ENCODE results near the gene CTIF.

Gene CTIF

DNA sequence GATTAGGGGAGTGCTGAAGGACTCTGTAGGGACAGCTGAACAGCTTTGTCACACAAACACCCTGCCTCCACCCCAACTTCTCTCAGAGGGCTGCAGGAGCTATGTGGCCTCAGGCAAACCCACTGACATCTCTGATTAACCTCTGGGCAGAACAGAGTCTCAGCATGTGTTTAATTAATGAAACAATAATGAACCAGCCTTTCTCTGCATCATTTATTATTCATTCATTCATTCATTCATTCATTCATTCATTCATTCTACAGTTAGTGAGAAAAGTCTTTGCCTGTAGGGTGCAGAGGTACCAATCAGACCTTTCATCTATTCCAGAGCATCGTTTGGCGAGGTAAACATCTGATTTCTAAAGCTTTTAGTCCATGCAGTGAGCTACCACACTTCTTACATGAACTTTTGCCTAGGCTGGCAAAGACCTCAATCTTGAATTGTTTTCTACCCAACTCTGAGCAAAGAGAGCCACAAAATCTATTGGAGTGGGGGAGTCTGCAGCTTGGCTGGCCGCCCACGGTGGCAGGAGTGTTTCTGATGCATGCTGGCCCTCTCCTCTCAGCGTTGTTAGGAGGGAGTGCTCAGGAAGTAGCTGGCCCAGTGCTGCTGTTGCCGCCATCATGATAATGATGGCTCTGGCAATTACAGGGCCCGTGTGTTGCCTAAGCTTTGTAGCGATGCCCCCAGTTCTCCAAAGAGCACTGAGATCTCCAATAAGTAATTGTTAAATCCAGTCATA, 213.1 kb downstream of the CTIF start:
- H3K27me3 ChIP-seq (replicated peaks in 2 of 5; ENCODE audit: control insufficient read depth in 4 of 5, insufficient read depth in 5 of 5, low read length in 4 of 5): no peaks in the 10 kb centered on the region
- CTCF ChIA-PET: interaction anchor here (1.1 to 1.5 kb wide), 2 partner anchors 13 to 15 kb away, joined by 3 to 4 read pairs; no protein-coding TSS in a partner anchor
- no peaks in the 10 kb centered on the region for H3K36me3 ChIP-seq (ENCODE audit: control insufficient read depth in 4 of 4, insufficient read depth in 4 of 4, low read length in 3 of 4)
- WGBS (ENCODE audit: insufficient coverage): 88% methylated on average over 8 of the region's 8 CpGs
- H3K9me3 ChIP-seq (ENCODE audit: control extremely low read depth in 1 of 5, control insufficient read depth in 4 of 5, insufficient read depth in 2 of 5, low read depth in 1 of 5, low read length in 4 of 5): peaks cover 0 to 2% (median 0%) of the 10 kb centered on the region in 5 experiments
- no peak for DNase-seq
- H3K27ac ChIP-seq (ENCODE audit: insufficient read depth in 1 of 2, low read depth in 1 of 2, low read length in 2 of 2, poor library complexity in 1 of 2, severe bottlenecking in 2 of 2): no peak overlapping the region
- H3K4me1 ChIP-seq (ENCODE audit: control extremely low read depth in 1 of 4, control insufficient read depth in 4 of 4, insufficient read depth in 4 of 4, low read length in 3 of 4): peaks cover 0 to 15% (median 13%) of the 10 kb centered on the region in 4 experiments
- POLR2A ChIA-PET: no interaction called here
- H3K4me3 ChIP-seq (ENCODE audit: control insufficient read depth in 1 of 7, extremely low read depth in 1 of 7, insufficient read depth in 4 of 7, low read depth in 2 of 7, low read length in 6 of 7): no peak overlapping the region

GRCh38 chr18:48752478-48752877, 213.6 kb downstream of the CTIF start:
- Histone ChIP-seq H3K27ac (ENCODE audit: insufficient read depth in 1 of 2, low read depth in 1 of 2, low read length in 2 of 2, poor library complexity in 1 of 2, severe bottlenecking in 2 of 2) (no peak overlapping the region), H3K27me3 (replicated peaks in 2 of 5; ENCODE audit: control insufficient read depth in 4 of 5, insufficient read depth in 5 of 5, low read length in 4 of 5) (no peaks in the 10 kb centered on the region), H3K4me3 (ENCODE audit: control insufficient read depth in 1 of 7, extremely low read depth in 1 of 7, insufficient read depth in 4 of 7, low read depth in 2 of 7, low read length in 6 of 7) (no peak overlapping the region), H3K9me3 (ENCODE audit: control extremely low read depth in 1 of 5, control insufficient read depth in 4 of 5, insufficient read depth in 2 of 5, low read depth in 1 of 5, low read length in 4 of 5) (peaks cover 0 to 2% (median 0%) of the 10 kb centered on the region in 5 experiments), H3K4me1 (ENCODE audit: control extremely low read depth in 1 of 4, control insufficient read depth in 4 of 4, insufficient read depth in 4 of 4, low read length in 3 of 4) (peaks cover 0 to 15% (median 13%) of the 10 kb centered on the region in 4 experiments), H3K36me3 (ENCODE audit: control insufficient read depth in 4 of 4, insufficient read depth in 4 of 4, low read length in 3 of 4) (no peaks in the 10 kb centered on the region)
- POLR2A ChIA-PET: no interaction called here
- DNase-seq: no peak
- 99% methylated on average over 7 of the region's 8 CpGs for WGBS (ENCODE audit: insufficient coverage)
- CTCF ChIA-PET: interaction anchor here (1.1 to 1.5 kb wide), 2 partner anchors 13 to 14 kb away, joined by 3 to 4 read pairs; no protein-coding TSS in a partner anchor

- no peak overlapping the region for H3K27ac ChIP-seq (ENCODE audit: insufficient read depth in 1 of 2, low read depth in 1 of 2, low read length in 2 of 2, poor library complexity in 1 of 2, severe bottlenecking in 2 of 2)
- H3K4me1 ChIP-seq (ENCODE audit: control extremely low read depth in 1 of 4, control insufficient read depth in 4 of 4, insufficient read depth in 4 of 4, low read length in 3 of 4): peaks cover 0 to 15% (median 13%) of the 10 kb centered on the region in 4 experiments
- ChIA-PET POLR2A (no interaction called here), CTCF (no interaction called here)
- peaks cover 0 to 2% (median 0%) of the 10 kb centered on the region in 5 experiments for H3K9me3 ChIP-seq (ENCODE audit: control extremely low read depth in 1 of 5, control insufficient read depth in 4 of 5, insufficient read depth in 2 of 5, low read depth in 1 of 5, low read length in 4 of 5)
- no peak for DNase-seq
- no peaks in the 10 kb centered on the region for H3K27me3 ChIP-seq (replicated peaks in 2 of 5; ENCODE audit: control insufficient read depth in 4 of 5, insufficient read depth in 5 of 5, low read length in 4 of 5)
- H3K4me3 ChIP-seq (ENCODE audit: control insufficient read depth in 1 of 7, extremely low read depth in 1 of 7, insufficient read depth in 4 of 7, low read depth in 2 of 7, low read length in 6 of 7): no peak overlapping the region
- H3K36me3 ChIP-seq (ENCODE audit: control insufficient read depth in 4 of 4, insufficient read depth in 4 of 4, low read length in 3 of 4): no peaks in the 10 kb centered on the region
- 94% methylated on average over 5 of the region's 8 CpGs for WGBS (ENCODE audit: insufficient coverage)
Observed at GRCh38 chr18:48752928-48753327, 214.1 kb downstream of the CTIF start.

DNA sequence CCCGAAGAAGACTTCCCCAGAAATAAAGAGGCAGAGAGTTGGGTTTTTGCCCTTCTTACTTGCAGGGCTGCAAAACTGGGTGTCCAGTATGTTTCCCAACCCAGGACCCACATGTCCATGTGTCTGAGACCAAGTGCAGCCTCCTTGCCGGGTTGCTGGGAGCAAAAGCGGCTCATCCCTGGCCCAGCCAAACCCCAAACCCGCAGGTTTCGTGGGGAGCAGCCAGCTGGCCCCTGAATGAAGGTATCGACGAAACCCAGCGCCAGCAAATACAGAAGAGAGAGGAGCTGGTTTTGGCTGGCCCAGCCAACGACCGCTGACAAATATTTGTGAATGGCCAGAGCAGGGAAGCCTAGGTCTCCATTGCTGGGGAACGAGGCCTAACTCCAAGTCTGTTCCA, 214.9 kb downstream of the CTIF start:
- Histone ChIP-seq H3K27me3 (replicated peaks in 2 of 5; ENCODE audit: control insufficient read depth in 4 of 5, insufficient read depth in 5 of 5, low read length in 4 of 5) (no peaks in the 10 kb centered on the region), H3K4me3 (ENCODE audit: control insufficient read depth in 1 of 7, extremely low read depth in 1 of 7, insufficient read depth in 4 of 7, low read depth in 2 of 7, low read length in 6 of 7) (no peak overlapping the region), H3K4me1 (ENCODE audit: control extremely low read depth in 1 of 4, control insufficient read depth in 4 of 4, insufficient read depth in 4 of 4, low read length in 3 of 4) (peaks cover 0 to 15% (median 13%) of the 10 kb centered on the region in 4 experiments), H3K27ac (ENCODE audit: insufficient read depth in 1 of 2, low read depth in 1 of 2, low read length in 2 of 2, poor library complexity in 1 of 2, severe bottlenecking in 2 of 2) (no peak overlapping the region), H3K36me3 (ENCODE audit: control insufficient read depth in 4 of 4, insufficient read depth in 4 of 4, low read length in 3 of 4) (peaks cover 0 to 2% (median under 1%) of the 10 kb centered on the region in 4 experiments), H3K9me3 (ENCODE audit: control extremely low read depth in 1 of 5, control insufficient read depth in 4 of 5, insufficient read depth in 2 of 5, low read depth in 1 of 5, low read length in 4 of 5) (peaks cover 0 to 2% (median 0%) of the 10 kb centered on the region in 5 experiments)
- no peak for DNase-seq
- over 99% methylated on average over 10 of the region's 11 CpGs for WGBS (ENCODE audit: insufficient coverage)
- ChIA-PET CTCF (no interaction called here), POLR2A (no interaction called here)

GRCh38 chr18:48754559-48754958, 215.7 kb downstream of the CTIF start:
- H3K27me3 ChIP-seq (replicated peaks in 2 of 5; ENCODE audit: control insufficient read depth in 4 of 5, insufficient read depth in 5 of 5, low read length in 4 of 5): no peaks in the 10 kb centered on the region
- no peak overlapping the region for H3K4me3 ChIP-seq (ENCODE audit: control insufficient read depth in 1 of 7, extremely low read depth in 1 of 7, insufficient read depth in 4 of 7, low read depth in 2 of 7, low read length in 6 of 7)
- H3K9me3 ChIP-seq (ENCODE audit: control extremely low read depth in 1 of 5, control insufficient read depth in 4 of 5, insufficient read depth in 2 of 5, low read depth in 1 of 5, low read length in 4 of 5): peaks cover 0 to 2% (median 0%) of the 10 kb centered on the region in 5 experiments
- peaks cover 0 to 6% (median under 1%) of the 10 kb centered on the region in 4 experiments for H3K36me3 ChIP-seq (ENCODE audit: control insufficient read depth in 4 of 4, insufficient read depth in 4 of 4, low read length in 3 of 4)
- ChIA-PET POLR2A (no interaction called here), CTCF (no interaction called here)
- H3K27ac ChIP-seq (ENCODE audit: insufficient read depth in 1 of 2, low read depth in 1 of 2, low read length in 2 of 2, poor library complexity in 1 of 2, severe bottlenecking in 2 of 2): no peak overlapping the region
- DNase-seq: no peak
- 97% methylated on average over 5 of the region's 5 CpGs for WGBS (ENCODE audit: insufficient coverage)
- peaks cover 0 to 13% (median 12%) of the 10 kb centered on the region in 4 experiments for H3K4me1 ChIP-seq (ENCODE audit: control extremely low read depth in 1 of 4, control insufficient read depth in 4 of 4, insufficient read depth in 4 of 4, low read length in 3 of 4)

DNA sequence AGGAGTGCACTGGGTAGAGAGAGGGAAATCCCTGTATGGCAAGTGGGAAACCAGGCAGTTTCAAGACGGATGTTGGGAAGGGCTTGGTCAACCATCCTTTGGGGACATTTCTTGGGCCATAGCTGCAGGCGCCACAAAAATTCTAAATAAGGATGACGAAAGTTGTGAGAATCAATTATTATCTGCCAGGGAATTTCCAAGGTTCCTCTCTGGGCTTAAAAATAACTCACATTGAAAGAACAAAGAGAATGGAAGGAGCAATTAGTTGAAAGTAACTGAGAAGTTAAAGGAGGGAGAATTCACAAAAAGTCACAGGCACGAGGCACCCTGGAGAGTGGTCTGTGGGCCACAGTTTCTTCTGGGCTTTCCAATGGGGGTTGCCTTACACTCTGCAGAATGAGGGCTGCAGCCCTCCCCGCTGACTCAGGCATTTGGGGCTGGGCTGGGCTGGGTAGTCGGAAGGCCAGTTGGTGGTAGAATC, 216.2 kb downstream of the CTIF start:
- CTCF ChIA-PET: no interaction called here

GRCh38 chr18:48756511-48757226, 217.8 kb downstream of the CTIF start:
- H3K27me3 ChIP-seq (replicated peaks in 2 of 5; ENCODE audit: control insufficient read depth in 4 of 5, insufficient read depth in 5 of 5, low read length in 4 of 5): no peaks in the 10 kb centered on the region
- H3K36me3 ChIP-seq (ENCODE audit: control insufficient read depth in 4 of 4, insufficient read depth in 4 of 4, low read length in 3 of 4): peaks cover 3 to 12% (median 5%) of the 10 kb centered on the region in 4 experiments
- POLR2A ChIA-PET: no interaction called here
- CTCF ChIA-PET: no interaction called here
- no peak overlapping the region for H3K4me3 ChIP-seq (ENCODE audit: control insufficient read depth in 1 of 7, extremely low read depth in 1 of 7, insufficient read depth in 4 of 7, low read depth in 2 of 7, low read length in 6 of 7)
- 100% methylated on average over 1 of the region's 4 CpGs for WGBS (ENCODE audit: insufficient coverage)
- H3K9me3 ChIP-seq (ENCODE audit: control extremely low read depth in 1 of 5, control insufficient read depth in 4 of 5, insufficient read depth in 2 of 5, low read depth in 1 of 5, low read length in 4 of 5): peaks cover 0 to 2% (median 0%) of the 10 kb centered on the region in 5 experiments
- DNase-seq: no peak
- H3K27ac ChIP-seq (ENCODE audit: insufficient read depth in 1 of 2, low read depth in 1 of 2, low read length in 2 of 2, poor library complexity in 1 of 2, severe bottlenecking in 2 of 2): no peak overlapping the region
- no peaks in the 10 kb centered on the region for H3K4me1 ChIP-seq (ENCODE audit: control extremely low read depth in 1 of 4, control insufficient read depth in 4 of 4, insufficient read depth in 4 of 4, low read length in 3 of 4)

More for the DNA sequence above, 216.2 kb downstream of the CTIF start:
- Histone ChIP-seq H3K4me3 (ENCODE audit: control insufficient read depth in 1 of 7, extremely low read depth in 1 of 7, insufficient read depth in 4 of 7, low read depth in 2 of 7, low read length in 6 of 7) (no peak overlapping the region), H3K27me3 (replicated peaks in 2 of 5; ENCODE audit: control insufficient read depth in 4 of 5, insufficient read depth in 5 of 5, low read length in 4 of 5) (no peaks in the 10 kb centered on the region), H3K36me3 (ENCODE audit: control insufficient read depth in 4 of 4, insufficient read depth in 4 of 4, low read length in 3 of 4) (peaks cover 0 to 6% (median under 1%) of the 10 kb centered on the region in 4 experiments), H3K4me1 (ENCODE audit: control extremely low read depth in 1 of 4, control insufficient read depth in 4 of 4, insufficient read depth in 4 of 4, low read length in 3 of 4) (peaks cover 0 to 9% (median 7%) of the 10 kb centered on the region in 4 experiments), H3K9me3 (ENCODE audit: control extremely low read depth in 1 of 5, control insufficient read depth in 4 of 5, insufficient read depth in 2 of 5, low read depth in 1 of 5, low read length in 4 of 5) (peaks cover 0 to 2% (median 0%) of the 10 kb centered on the region in 5 experiments), H3K27ac (ENCODE audit: insufficient read depth in 1 of 2, low read depth in 1 of 2, low read length in 2 of 2, poor library complexity in 1 of 2, severe bottlenecking in 2 of 2) (no peak overlapping the region)
- POLR2A ChIA-PET: no interaction called here
- WGBS (ENCODE audit: insufficient coverage): 97% methylated on average over 6 of the region's 6 CpGs
- no peak for DNase-seq
